ENCODE measurements around the gene RBM33. TPM values are rescaled to one million over a fixed set of nuclear protein-coding genes. Genes with fewer than 3 reads are reported as not detected.

Gene RBM33
- total and polyA plus RNA-seq, 2 of the 8 experiments (the other 6 are each of a cell fraction or from before 2014, with no cell fraction given), result 16.5 to 64.6 TPM

- H3K79me2 ChIP-seq (ENCODE audit: control insufficient read depth in 1 of 2, insufficient read depth in 2 of 2, low read length in 2 of 2), result no peaks in the 10 kb centered on the region
- no peak overlapping the region for H4K8ac ChIP-seq (ENCODE audit: extremely low read depth, insufficient read depth, low read length)
- no peak overlapping the region for H2BK15ac ChIP-seq (ENCODE audit: low read length)
- H3K27me3 ChIP-seq (replicated peaks in 1 of 4; ENCODE audit: control insufficient read depth in 3 of 4, extremely low read depth in 1 of 4, insufficient read depth in 3 of 4, low read length in 3 of 4), result no peaks in the 10 kb centered on the region; a peak in 3 of 7 replicates
- WGBS, 2 experiments (ENCODE audit: extremely low coverage in 1 of 2, insufficient coverage in 1 of 2, insufficient read length in 1 of 2, insufficient replicate concordance in 2 of 2, low coverage in 1 of 2, low lambda C conversion rate in 2 of 2, missing lambda C conversion rate in 1 of 2), result 91% methylated on average over 3 of the region's 3 CpGs; no CpG with 5 or more reads in 1 of the 2 experiments
- no peak overlapping the region for H4K5ac ChIP-seq (ENCODE audit: insufficient read length, low read depth, low read length)
- H2BK5ac ChIP-seq (ENCODE audit: low read depth, low read length), result no peak overlapping the region
- no peaks in the 10 kb centered on the region for H3K4me1 ChIP-seq (replicated peaks in 1 of 4; ENCODE audit: control insufficient read depth in 3 of 4, insufficient read depth in 4 of 4, low read length in 3 of 4)
- no peak overlapping the region for H2BK12ac ChIP-seq (ENCODE audit: low read depth, low read length)
- no peak overlapping the region for H3K4ac ChIP-seq (replicated peaks; ENCODE audit: insufficient read length, low read depth, low read length)
- H2AFZ ChIP-seq (ENCODE audit: low read length), result no peak overlapping the region
- H2BK120ac ChIP-seq (replicated peaks; ENCODE audit: low read depth, low read length), result no peak overlapping the region
- H4K20me1 ChIP-seq (replicated peaks in 1 of 2; ENCODE audit: control insufficient read depth in 1 of 2, insufficient read depth in 2 of 2, low read length in 2 of 2), result no peaks in the 10 kb centered on the region
- no peak overlapping the region for H2AK5ac ChIP-seq (ENCODE audit: low read depth, low read length)
- no peak overlapping the region for H2BK20ac ChIP-seq (ENCODE audit: low read length)
- FAIRE-seq (no peak), DNase-seq (ENCODE audit: low read depth in 1 of 2, low spot score in 2 of 2) (no peak)
- ChIA-PET POLR2A (ENCODE audit: partially characterized antibody) (interaction anchor here (1.7 kb wide), 1 partner anchor 9 kb away, joined by 5 read pairs; the partner anchor contains the start of gene RBM33), CTCF (ENCODE audit: partially characterized antibody) (interaction anchor here (1.2 to 2.0 kb wide), 2 partner anchors 37 to 46 kb away, joined by 3 to 6 read pairs; no protein-coding TSS in a partner anchor)
- peaks cover 59 to 68% of the 10 kb centered on the region in 2 experiments for H3K9me3 ChIP-seq (ENCODE audit: insufficient read depth in 2 of 2, low read depth in 1 of 2, low read length in 1 of 2)
- H3K27ac ChIP-seq (ENCODE audit: low read depth, low read length), result no peak overlapping the region
- no peak overlapping the region for H3K4me3 ChIP-seq (ENCODE audit: extremely low read depth in 1 of 4, insufficient read depth in 2 of 4, low read depth in 3 of 4, low read length in 4 of 4)
- H3K18ac ChIP-seq (ENCODE audit: extremely low read depth, low read length), result no peak overlapping the region
- H3K23ac ChIP-seq (ENCODE audit: insufficient read length), result no peak overlapping the region
- H3K9ac ChIP-seq (replicated peaks in 1 of 4; ENCODE audit: extremely low read depth in 1 of 4, low read depth in 3 of 4, low read length in 3 of 4), result no peak overlapping the region
- no peak overlapping the region for H3K4me2 ChIP-seq (ENCODE audit: insufficient read depth in 1 of 2, low read depth in 2 of 2, low read length in 2 of 2)
- no peak overlapping the region for H3K14ac ChIP-seq (ENCODE audit: insufficient read length)
- no peaks in the 10 kb centered on the region for H3K23me2 ChIP-seq (ENCODE audit: low read depth, low read length)
- no peak overlapping the region for H3K56ac ChIP-seq (replicated peaks; ENCODE audit: insufficient read length, low read depth, low read length)
- H3K79me1 ChIP-seq (ENCODE audit: low read depth, low read length), result no peaks in the 10 kb centered on the region
- no peak overlapping the region for H4K91ac ChIP-seq (replicated peaks; ENCODE audit: insufficient read length, low read length)
- H3K36me3 ChIP-seq (ENCODE audit: control insufficient read depth in 2 of 4, insufficient read depth in 4 of 4, low read length in 3 of 4), result peaks cover 0 to 8% (median 3%) of the 10 kb centered on the region in 4 experiments; a peak in 3 of 8 replicates
Observed at GRCh38 chr7:155635817-155636216, 8.6 kb upstream of the RBM33 start.
